ENCODE measurements around the gene DOCK10.

The DOCK10 gene

GRCh38 chr2:224816816-224817215 lies 225.5 kb downstream of the DOCK10 start:
- no peak for DNase-seq

DNA sequence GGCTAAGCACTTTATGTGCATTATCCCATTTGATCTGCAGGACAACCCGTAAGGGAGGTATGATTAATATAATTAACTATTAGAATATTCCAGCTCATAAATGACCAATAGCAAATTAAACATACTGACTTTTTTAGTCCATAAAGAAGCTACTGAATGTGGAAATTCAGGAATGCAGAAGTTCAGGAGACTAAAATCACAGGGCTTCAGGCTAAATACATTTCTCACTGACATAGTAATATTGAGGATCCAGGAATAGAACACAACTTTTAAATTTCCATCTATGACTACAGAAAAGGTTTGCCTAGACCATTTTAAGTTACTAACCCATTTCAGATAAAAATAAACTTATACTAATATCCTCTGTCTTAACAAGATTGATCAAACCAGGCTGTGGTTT lies 228.7 kb downstream of the DOCK10 start:
- DNase-seq = no peak

DNA sequence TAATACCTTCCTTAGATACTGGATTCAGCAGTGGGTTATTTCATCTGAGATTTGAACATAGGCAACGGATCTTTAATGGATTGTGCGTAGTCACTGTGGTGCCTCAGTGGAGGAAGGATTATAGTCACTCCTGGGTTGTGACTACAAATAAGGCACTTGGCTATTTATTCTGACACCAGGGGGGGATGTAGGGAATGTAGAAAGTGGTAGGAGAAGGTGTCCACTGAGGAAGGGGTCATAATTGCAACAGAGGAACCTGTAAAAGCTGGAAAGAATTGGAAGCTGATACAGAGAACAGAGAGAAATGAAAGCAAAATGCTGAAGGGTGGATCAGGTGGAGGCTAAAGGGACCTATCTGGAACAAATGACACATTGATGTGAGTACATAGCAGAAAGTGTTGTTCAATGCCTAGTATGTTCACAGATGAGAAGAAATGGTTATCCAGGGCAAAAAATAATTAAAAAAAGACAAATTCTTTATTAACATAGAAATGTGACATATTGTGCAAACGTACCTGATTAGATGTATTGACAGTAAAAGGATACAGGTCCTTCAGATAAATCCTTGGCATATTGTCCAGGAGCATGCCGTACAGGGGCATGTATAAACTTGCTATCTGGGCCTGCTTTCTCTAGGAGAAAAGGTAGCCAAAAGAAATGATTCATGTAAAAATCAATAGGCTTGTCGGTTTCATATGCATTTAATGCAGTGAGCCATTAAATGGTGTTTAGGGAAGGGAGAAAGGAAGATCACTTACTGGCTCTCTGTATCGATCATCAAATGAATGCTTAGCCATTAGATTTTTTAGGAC lies 234.9 kb downstream of the DOCK10 start:
- no peak for DNase-seq

GRCh38 chr2:224803930-224804329 lies 238.3 kb downstream of the DOCK10 start:
- no peak for DNase-seq

DNA sequence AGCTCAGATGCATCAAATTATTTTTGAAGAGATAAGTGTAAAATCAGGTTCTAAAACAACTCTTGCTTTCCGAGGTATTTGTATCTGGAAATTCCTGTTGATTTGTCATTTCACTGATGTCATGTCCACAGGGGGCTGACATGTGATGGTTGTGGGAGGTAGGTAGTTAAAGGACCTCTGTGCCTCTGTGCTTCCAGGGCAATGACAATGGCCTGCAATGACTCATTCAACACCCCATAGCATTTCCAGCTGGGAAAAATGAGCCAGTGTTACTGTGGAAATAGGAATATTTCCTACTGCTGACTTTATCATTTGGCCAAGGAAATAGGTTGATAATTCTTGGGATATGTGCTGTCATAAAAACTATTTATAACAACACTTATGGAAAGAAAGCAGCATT lies 239.9 kb downstream of the DOCK10 start:
- no peak for DNase-seq

GRCh38 chr2:224801360-224801759 lies 240.9 kb downstream of the DOCK10 start:
- DNase-seq = no peak

- no peak for DNase-seq
These were observed 242.6 kb downstream of the DOCK10 start for GRCh38 chr2:224799691-224800090.

DNA sequence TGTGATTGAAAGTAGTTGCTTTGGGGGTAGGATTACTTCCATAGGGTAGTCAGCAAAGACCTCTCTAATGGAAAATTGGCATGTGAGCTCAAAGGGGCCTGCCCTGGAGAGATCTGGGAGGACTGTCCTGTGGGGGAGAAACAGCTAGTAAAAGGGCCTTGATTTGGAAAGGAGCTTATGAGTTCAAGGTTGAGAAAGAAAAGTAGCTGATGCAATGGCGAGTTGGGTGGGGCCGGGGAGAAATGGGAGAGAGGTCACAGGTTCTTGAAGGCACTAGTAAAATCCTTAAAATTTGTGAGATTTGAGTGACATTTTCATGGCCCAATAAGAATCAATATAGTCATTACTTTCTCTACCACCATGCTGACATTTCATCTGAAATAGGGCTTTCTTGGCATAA lies 244.1 kb downstream of the DOCK10 start:
- no peak for DNase-seq

DNA sequence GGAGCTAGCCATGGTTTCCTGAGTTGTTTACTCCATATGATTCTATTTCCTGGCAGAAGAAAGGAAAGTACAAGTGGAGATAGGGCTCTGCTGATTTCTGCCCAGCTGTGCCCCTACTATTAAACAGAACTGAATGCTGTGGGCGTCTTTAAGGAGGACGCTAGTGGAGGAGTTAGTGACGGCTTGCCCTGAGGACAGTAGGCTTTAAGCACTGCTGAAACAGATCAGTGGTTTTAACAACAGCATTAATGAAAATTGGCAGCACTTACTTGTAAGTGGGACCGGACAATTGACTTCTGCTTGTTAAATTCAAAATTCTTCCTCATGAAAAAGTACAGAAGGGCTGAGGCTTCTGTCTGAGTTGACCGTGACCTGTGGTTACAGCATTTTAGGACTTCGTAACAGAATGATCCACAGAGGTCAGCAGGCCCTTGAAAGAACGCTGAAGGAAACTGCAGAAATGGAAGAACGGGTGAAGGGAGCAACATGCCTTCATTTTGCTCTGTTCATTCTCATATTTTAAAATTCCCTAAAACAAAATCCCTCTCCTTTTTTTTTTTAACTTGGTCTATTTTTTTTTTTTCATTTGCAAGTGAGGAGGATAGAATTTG lies 245.5 kb downstream of the DOCK10 start:
- no peak for DNase-seq

GRCh38 chr2:224793946-224794345 lies 248.3 kb downstream of the DOCK10 start:
- DNase-seq = no peak

DNA sequence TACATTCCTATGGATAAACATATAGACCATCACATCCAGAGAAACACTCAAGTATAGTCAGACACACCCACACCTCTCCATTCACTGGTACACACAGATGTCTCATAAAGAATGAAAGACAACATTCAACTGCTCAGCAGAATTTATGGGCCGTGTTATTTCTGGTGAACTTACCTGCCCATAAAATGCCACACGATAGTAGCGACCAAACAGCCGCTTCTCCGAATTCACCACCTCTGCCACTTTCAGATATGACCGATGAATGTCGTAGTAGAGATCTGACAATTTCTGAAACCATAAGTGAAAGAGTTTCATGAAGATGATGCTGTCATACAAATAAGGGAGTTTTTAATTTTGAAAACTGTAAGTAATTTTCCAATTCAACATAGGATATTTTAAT lies 255.4 kb downstream of the DOCK10 start:
- DNase-seq = no peak

DNA sequence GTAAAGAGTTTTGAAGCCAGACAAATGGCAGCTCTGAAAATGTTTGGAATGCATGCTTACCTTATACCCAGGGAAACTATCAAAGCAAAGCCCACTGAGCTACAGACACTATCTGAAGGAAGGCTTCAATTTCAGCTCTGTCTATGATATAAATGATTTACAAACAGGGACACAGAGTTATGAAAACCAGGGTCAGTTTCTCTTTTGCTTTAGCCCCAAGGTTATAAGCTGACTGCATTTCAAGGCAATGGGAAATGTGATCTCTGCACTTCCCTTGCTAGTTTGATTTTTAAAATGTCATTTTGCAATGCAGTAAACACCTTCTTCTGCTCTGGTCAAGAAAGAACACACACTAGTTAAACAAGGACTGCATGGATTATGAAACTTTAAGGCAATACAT lies 260.9 kb downstream of the DOCK10 start:
- DNase-seq = no peak

GRCh38 chr2:224780823-224781222 lies 261.4 kb downstream of the DOCK10 start:
- no peak for DNase-seq

DNA sequence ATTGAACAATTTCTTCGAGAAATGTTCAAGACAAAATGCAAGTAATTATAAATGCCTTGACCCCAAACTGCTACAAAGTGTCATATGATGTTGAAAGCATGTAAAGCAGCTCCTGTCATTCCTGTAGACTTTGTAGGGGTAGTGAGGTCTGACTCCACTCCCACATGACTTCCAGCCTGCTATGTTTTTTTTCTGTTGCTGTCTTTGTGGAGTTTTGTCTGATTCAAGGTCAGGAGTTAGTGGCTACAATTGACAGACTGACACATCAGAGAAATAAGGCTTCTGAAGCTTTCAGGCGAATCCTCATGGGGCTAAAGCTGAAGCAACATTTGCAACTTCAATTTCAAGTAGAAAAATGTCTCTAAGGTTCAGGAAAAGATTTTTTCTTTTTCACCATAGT lies 262.2 kb downstream of the DOCK10 start:
- DNase-seq = no peak

- no peak for DNase-seq
These were observed 263.8 kb downstream of the DOCK10 start for GRCh38 chr2:224778474-224778877.

- DNase-seq = no peak
These were observed 264.7 kb downstream of the DOCK10 start for GRCh38 chr2:224777559-224777930.

DNA sequence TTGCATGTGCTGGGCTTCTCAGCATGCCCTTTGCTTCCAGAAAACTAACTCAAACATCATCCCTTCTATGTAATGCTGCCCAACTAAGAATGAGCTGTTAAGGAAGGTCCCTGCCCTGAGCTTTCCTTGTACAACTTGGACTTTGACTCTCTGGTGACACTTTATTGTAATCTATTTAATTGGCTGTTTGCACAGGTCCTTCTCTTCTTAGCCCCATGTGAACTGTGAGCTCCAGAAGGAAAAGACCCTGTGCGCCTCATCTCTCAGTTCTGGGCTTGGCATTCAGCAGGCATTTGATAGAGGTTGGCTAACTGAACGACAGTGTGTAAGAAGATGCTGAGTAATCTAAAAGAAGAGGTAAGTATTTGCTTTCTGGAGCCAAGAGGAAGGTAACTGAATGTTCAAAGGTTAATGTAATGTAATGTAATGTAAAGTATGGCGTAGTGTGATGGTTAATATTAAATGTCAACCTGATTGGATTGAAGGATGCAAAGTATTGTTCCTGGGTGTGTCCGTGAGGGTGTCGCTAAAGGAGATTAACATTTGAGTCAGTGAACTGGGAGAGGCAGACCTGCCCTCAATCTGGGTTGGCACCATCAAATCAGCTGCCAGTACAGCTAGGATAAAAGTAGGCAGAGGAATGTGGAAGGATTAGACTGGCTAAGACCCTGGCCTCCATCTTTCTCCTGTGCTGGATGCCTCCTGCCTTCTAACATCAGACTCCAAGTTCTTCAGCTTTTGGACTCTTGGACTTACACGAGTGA lies 265.3 kb downstream of the DOCK10 start:
- no peak for DNase-seq

GRCh38 chr2:224775647-224776046 lies 266.6 kb downstream of the DOCK10 start:
- no peak for DNase-seq

DNA sequence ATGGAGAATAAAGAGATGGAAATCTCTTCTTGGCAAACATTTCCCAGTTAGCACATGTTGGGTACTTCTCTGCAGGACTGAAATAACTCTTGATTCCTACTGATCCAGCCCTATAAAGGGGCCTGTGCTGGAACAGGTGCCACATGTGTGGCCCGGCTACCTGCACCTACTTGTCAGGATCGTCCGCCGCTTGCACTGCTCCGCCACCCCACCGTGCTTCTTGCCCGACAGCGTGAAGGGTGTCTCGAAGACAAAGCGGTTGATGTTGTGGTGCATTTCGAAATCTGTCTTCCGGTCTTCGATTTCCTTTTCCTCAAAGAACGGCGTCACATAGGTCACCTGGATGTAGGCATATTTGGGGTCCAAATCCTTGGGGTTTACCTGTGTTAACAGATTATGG lies 267.5 kb downstream of the DOCK10 start:
- DNase-seq = no peak

DNA sequence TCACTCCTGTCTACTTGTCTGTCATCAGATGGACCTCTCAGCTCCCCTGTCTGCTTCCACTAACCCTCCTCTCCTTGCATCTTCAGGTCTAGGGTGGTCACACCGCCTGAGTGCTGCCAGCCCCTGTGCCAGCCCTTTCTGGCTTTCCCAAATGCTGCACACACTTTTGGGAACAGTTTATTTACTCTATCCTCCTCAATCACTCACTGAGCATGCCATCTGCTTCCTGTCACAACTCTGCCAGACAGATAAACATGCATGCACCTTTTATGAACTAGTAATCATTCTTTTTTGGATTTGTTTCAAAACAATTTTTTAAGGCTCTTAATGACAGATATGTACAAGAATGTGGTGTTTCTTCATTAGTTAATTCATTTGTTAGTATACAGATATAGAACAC lies 269.8 kb downstream of the DOCK10 start:
- DNase-seq = no peak

GRCh38 chr2:224769489-224769888 lies 272.8 kb downstream of the DOCK10 start:
- DNase-seq = no peak

- DNase-seq = no peak
These were observed 277.6 kb downstream of the DOCK10 start for GRCh38 chr2:224764565-224765236.

GRCh38 chr2:224757934-224758548 lies 284.2 kb downstream of the DOCK10 start:
- no peak for DNase-seq
